GM12801 (cell line): ENCODE data around the gene ZNF678.

Experiments used
- CTCF ChIP-seq: IDR thresholded peaks from one replicate; pipeline ENCODE4 v1.5.1; 2011; ENCODE audit warnings: control low read depth; ENCODE audit not compliant: insufficient read length; ENCODE audit errors: extremely low read depth

ZNF678 gene

GRCh38 chr1:227563324-227564201 lies at the start of gene ZNF678:
ZNF678 (plus strand) TSS chr1:227563556; CDS start chr1:227650992, 87,436 bp downstream.
- no peak for TF ChIP-seq CTCF

- TF ChIP-seq CTCF = no peak
Observed at GRCh38 chr1:227518876-227519275, 44.5 kb upstream of the ZNF678 start.

GRCh38 chr1:227521782-227522181 lies 41.6 kb upstream of the ZNF678 start:
- TF ChIP-seq CTCF = no peak

- no peak for TF ChIP-seq CTCF
Observed at GRCh38 chr1:227526524-227526923, 36.8 kb upstream of the ZNF678 start.

GRCh38 chr1:227532019-227532619 lies 31.2 kb upstream of the ZNF678 start:
- TF ChIP-seq CTCF = no peak

GRCh38 chr1:227540170-227541098 lies 22.9 kb upstream of the ZNF678 start:
- no peak for TF ChIP-seq CTCF

GRCh38 chr1:227541129-227541528 lies 22.2 kb upstream of the ZNF678 start:
- TF ChIP-seq CTCF = no peak
